ENCODE data around the gene SMG6. TPM values are rescaled to one million over a fixed set of nuclear protein-coding genes. Genes with fewer than 3 reads are reported as not detected.

The SMG6 gene
- total RNA-seq, 1 experiment from 2014 or later, result 25.6 TPM

- H3K9me3 Mint-ChIP-seq, result no peaks in the 10 kb centered on the region
- no peaks in the 10 kb centered on the region for H3K27me3 Mint-ChIP-seq (ENCODE audit: low read depth)
- ATAC-seq, result peak; percentile 9
- TF ChIP-seq JUN (CRISPR knock-in tag; IDR thresholded peaks at IDR 0.05), result no peak
- TF ChIP-seq OVOL2 (CRISPR knock-in tag; IDR thresholded peaks at IDR 0.05; ENCODE audit: borderline replicate concordance), result no peak
- TF ChIP-seq HMGA2 (CRISPR knock-in tag; IDR thresholded peaks at IDR 0.05), result no peak
- TF ChIP-seq ZNF219 (CRISPR knock-in tag; IDR thresholded peaks at IDR 0.05; ENCODE audit: borderline replicate concordance), result no peak
- TF ChIP-seq CREB1 (CRISPR knock-in tag; IDR thresholded peaks at IDR 0.05), result no peak
- TF ChIP-seq CREM (CRISPR knock-in tag; IDR thresholded peaks at IDR 0.05), result no peak
- TF ChIP-seq, protein P1, sequence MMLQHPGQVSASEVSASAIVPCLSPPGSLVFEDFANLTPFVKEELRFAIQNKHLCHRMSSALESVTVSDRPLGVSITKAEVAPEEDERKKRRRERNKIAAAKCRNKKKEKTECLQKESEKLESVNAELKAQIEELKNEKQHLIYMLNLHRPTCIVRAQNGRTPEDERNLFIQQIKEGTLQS (CRISPR knock-in tag; conservative IDR thresholded peaks at IDR 0.05), result no peak
- no peak for TF ChIP-seq TCF7 (CRISPR knock-in tag; IDR thresholded peaks at IDR 0.05; ENCODE audit: low read depth)
- TF ChIP-seq, protein P2, sequence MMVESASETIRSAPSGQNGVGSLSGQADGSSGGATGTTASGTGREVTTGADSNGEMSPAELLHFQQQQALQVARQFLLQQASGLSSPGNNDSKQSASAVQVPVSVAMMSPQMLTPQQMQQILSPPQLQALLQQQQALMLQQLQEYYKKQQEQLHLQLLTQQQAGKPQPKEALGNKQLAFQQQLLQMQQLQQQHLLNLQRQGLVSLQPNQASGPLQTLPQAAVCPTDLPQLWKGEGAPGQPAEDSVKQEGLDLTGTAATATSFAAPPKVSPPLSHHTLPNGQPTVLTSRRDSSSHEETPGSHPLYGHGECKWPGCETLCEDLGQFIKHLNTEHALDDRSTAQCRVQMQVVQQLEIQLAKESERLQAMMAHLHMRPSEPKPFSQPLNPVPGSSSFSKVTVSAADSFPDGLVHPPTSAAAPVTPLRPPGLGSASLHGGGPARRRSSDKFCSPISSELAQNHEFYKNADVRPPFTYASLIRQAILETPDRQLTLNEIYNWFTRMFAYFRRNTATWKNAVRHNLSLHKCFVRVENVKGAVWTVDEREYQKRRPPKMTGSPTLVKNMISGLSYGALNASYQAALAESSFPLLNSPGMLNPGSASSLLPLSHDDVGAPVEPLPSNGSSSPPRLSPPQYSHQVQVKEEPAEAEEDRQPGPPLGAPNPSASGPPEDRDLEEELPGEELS (CRISPR knock-in tag; IDR thresholded peaks at IDR 0.05), result no peak
- TF ChIP-seq, protein P3, sequence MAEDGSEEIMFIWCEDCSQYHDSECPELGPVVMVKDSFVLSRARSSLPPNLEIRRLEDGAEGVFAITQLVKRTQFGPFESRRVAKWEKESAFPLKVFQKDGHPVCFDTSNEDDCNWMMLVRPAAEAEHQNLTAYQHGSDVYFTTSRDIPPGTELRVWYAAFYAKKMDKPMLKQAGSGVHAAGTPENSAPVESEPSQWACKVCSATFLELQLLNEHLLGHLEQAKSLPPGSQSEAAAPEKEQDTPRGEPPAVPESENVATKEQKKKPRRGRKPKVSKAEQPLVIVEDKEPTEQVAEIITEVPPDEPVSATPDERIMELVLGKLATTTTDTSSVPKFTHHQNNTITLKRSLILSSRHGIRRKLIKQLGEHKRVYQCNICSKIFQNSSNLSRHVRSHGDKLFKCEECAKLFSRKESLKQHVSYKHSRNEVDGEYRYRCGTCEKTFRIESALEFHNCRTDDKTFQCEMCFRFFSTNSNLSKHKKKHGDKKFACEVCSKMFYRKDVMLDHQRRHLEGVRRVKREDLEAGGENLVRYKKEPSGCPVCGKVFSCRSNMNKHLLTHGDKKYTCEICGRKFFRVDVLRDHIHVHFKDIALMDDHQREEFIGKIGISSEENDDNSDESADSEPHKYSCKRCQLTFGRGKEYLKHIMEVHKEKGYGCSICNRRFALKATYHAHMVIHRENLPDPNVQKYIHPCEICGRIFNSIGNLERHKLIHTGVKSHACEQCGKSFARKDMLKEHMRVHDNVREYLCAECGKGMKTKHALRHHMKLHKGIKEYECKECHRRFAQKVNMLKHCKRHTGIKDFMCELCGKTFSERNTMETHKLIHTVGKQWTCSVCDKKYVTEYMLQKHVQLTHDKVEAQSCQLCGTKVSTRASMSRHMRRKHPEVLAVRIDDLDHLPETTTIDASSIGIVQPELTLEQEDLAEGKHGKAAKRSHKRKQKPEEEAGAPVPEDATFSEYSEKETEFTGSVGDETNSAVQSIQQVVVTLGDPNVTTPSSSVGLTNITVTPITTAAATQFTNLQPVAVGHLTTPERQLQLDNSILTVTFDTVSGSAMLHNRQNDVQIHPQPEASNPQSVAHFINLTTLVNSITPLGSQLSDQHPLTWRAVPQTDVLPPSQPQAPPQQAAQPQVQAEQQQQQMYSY (CRISPR knock-in tag; IDR thresholded peaks at IDR 0.05), result no peak
- peak overlapping the region; percentile 70 for H3K27ac Mint-ChIP-seq
- peak overlapping the region; percentile 77 for H3K4me3 Mint-ChIP-seq
- ChIA-PET CTCF (interaction anchor here (1.0 to 5.0 kb wide), 11 partner anchors 10 to 283 kb away, joined by 3 to 119 read pairs (median 17); partner anchors contain the start of genes HIC1, SMG6 and SRR), POLR2A (interaction anchor here (1.1 to 3.1 kb wide), 4 partner anchors 9 to 61 kb away, joined by 6 to 38 read pairs (median 6); partner anchors contain the start of genes SMG6 and SRR)
- H3K4me1 Mint-ChIP-seq, result peaks cover 4% of the 10 kb centered on the region
- H3K36me3 Mint-ChIP-seq, result peaks cover 9% of the 10 kb centered on the region
- DNase-seq (ENCODE audit: low spot score), result no peak
Observed at GRCh38 chr17:2338315-2338657, 34.7 kb upstream of the SMG6 start.

DNA sequence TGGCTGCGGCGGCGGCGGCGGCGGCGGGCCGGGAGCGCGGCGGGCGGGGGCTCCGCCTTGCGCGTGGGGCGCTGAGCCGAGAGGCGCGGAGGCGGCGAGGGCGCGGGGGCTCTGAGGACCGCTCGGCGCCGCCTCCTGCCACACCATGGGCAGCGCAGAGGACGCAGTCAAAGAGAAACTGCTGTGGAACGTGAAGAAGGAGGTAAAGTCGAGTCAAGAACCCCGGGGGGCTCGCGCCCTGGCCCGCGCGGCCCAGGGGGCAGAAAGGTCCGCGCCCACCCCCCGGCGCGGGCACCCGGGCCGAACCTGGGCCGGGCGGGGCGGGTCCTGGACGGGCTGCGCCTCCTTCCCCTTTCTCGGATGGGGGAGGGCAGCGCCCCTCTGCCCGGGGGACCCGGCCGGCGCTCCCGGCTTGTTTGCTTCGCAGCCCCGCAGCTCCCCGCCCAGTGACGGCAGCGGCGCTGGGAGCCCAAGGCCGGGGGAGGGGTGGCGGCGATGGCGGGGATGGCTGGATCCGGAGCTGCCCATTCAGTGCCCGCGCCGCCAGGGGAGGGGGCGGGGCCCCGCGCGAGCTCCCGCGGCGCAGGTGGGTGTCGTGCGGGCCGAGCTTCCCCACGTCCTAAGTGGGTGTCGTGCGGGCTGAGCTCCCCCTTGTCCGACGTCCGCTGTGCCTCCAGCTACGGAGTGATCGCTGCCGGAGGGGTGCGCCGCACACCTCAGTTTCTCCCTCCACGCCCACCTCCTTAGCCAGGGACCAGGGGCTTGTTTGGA is 34.1 kb upstream of the SMG6 start:
- POLR2A ChIA-PET, result interaction anchor here (1.1 to 3.1 kb wide), 5 partner anchors 9 to 62 kb away, joined by 6 to 38 read pairs (median 6); partner anchors contain the start of genes SMG6 and SRR
- ATAC-seq (peak; percentile 27), DNase-seq (ENCODE audit: low spot score) (peak; percentile 63)
- Mint-ChIP-seq H3K27me3 (ENCODE audit: low read depth) (no peaks in the 10 kb centered on the region), H3K27ac (no peak overlapping the region), H3K4me3 (peak overlapping the region; percentile 77), H3K9me3 (no peaks in the 10 kb centered on the region), H3K4me1 (peaks cover 4% of the 10 kb centered on the region), H3K36me3 (peaks cover 9% of the 10 kb centered on the region)
- CTCF ChIA-PET, result interaction anchor here (1.0 to 5.0 kb wide), 12 partner anchors 10 to 283 kb away, joined by 3 to 119 read pairs (median 15); partner anchors contain the start of genes HIC1, SMG6 and SRR
- peak; percentile 31; the same call in 1 of the 2 replicates for TF ChIP-seq MAX (CRISPR knock-in tag; IDR thresholded peaks at IDR 0.05)
- 0 out of 2 replicates have a peak, but pooled peaks have one; percentile 30 for TF ChIP-seq ZNF263 (CRISPR knock-in tag; IDR thresholded peaks at IDR 0.05; ENCODE audit: low read depth)
- TF ChIP-seq GRHL2 (CRISPR knock-in tag; IDR thresholded peaks at IDR 0.05; ENCODE audit: insufficient replicate concordance, severe bottlenecking), result no peak
- peak; percentile 97 for TF ChIP-seq ZNF423 (CRISPR knock-in tag; IDR thresholded peaks at IDR 0.05)
- 0 out of 2 replicates have a peak, but pooled peaks have one; percentile 11 for TF ChIP-seq GABPB1 (CRISPR knock-in tag; IDR thresholded peaks at IDR 0.05)
- TF ChIP-seq, protein P3 (CRISPR knock-in tag; IDR thresholded peaks at IDR 0.05), result no peak
- TF ChIP-seq OVOL2 (CRISPR knock-in tag; IDR thresholded peaks at IDR 0.05; ENCODE audit: borderline replicate concordance), result no peak
- TF ChIP-seq, protein P4, sequence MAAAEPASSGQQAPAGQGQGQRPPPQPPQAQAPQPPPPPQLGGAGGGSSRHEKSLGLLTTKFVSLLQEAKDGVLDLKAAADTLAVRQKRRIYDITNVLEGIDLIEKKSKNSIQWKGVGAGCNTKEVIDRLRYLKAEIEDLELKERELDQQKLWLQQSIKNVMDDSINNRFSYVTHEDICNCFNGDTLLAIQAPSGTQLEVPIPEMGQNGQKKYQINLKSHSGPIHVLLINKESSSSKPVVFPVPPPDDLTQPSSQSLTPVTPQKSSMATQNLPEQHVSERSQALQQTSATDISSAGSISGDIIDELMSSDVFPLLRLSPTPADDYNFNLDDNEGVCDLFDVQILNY (CRISPR knock-in tag; IDR thresholded peaks at IDR 0.05), result peak; percentile 61; the same call in 1 of the 2 replicates

Measured in WTC11 (cell line).